Myocyte (in vitro differentiated cells): Measurements from ENCODE around the gene IGSF10. TPM values are rescaled to one million over a fixed set of nuclear protein-coding genes. Genes with fewer than 3 reads are reported as not detected.
A peak's percentile ranks its signal among the peaks of the same experiment; 100 is the strongest.

Source experiments
- DNase-seq: peaks from one replicate; pipeline ENCODE4 v3.0.0-alpha.2; 2012; ENCODE audit warnings: low read depth
- total RNA-seq: library from RNA; depleted of rRNA; stranded (reverse); fragments of >200 nt; gene quantifications from 2 replicates; pipeline ENCODE4 v1.2.3, GENCODE V29; 2014

Gene IGSF10
- total RNA-seq, 1 donor from 2014 or later: 0.13 TPM

DNA sequence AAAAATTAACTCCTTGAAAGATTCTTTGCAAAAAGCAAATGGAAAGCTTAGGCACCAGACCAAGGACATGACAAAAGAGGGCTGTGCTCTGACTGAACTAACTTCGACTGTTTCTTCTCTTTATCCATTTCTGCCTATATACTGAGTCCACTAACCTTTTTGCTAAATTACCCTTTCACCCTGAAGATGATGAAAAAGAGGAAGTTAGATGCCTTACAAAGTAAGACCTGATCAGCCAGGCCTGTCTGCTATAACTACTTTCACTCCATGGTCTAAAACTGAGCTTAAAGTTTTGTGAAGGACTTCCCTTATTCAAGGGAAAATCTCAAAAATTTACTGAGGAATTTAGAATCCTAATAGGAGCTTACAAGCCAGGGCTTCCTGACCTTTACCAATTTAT, 6.2 kb upstream of the IGSF10 start:
- no peak for DNase-seq

DNA sequence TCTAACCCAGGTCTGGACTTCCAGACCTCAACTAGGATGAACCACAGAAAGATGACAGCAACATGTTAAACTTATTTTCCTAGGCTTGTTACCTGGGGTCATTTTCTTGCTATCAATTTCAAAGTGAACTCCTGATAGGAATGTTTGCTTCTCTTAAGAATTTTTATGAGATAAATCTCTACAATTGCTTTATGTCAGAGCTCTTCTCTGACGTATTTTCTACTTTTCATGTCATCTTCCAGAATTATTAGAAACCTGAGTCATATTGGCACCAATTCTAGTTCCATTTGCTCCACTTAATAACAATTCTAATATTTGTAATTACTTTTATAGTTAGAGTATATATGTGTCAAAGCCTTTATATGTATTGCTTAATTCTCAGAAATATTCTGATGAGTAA, 2.1 kb upstream of the IGSF10 start:
- no peak for DNase-seq

DNA sequence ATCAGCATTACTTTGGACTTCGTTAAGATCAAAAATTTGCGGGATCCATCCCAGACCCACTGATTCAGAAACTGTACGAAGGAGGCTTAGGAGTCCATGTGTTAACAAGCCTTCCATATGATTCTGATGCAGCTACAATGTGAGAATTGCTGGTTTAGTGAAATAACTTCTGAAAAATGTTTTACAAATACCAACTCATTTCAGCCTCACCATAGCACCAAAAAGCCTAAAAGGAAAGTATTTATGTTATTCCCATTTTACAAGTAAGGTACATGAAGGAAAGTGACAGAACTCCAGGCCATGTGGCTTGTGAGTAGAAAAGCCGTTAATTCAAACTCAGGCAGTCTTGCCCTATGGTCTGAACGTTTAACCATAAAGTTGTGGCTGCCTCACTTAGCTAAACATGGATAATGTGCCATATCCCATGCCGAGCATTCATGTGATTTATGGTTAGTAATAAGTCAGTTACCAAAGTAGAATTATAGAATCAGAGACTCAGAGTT, 1.5 kb upstream of the IGSF10 start:
- DNase-seq: no peak

DNA sequence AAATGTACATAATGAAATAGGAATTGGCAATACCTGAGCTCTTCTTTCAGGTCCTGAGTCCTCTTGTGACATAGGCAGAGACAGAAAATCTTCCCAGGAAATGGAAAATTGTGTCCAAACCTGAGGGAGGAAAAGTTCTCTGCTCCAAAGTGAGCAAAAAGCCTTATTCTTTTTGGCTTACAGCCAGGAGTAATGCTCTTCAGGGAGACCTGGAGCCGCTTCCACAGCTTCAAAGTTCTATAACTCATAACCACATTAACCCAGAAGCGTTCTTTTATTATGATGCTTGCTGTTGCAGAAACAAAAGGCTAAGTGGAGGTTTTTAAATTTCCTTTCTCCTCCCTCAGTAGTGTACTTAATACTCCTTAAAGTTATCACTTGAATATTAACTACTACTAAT, 633 bp downstream of the IGSF10 start:
- no peak for DNase-seq

DNA sequence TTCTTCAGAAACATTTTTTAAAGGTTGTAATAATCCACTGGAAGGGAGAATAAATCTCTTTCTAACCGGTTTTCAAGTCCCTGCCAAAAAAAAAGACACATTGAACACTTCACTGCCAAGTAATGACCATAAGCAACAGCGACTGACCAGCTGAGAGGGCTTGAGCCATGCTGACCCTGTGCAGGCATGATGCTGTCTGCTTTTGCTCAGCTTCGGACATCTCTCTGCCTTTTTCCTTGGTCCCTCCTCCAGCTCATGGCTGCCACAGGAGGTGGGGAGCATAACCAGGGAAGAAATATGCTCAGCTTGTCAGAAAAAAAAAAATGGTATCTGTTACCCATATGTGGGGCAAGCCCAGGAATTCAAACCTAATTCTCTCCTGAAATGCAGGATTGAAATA, 1.5 kb downstream of the IGSF10 start:
- no peak for DNase-seq

DNA sequence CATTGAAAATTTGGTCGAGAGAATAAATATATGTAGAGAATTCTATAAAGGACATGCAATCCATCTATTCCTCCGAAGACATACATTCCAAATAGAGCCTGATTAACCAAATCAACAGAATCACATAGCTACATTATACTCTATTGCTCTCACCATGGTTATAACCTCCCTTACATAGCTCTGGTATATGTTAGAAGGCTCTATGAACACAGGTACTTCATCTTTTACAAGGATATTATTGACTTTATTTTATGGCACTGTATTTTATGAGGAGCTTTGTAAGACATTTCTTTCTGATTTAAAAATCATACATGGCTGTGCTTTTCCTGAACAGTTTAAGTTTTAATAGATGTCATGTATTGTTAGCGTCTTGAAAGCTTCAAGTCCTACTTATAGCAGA, 4.8 kb downstream of the IGSF10 start:
- DNase-seq: no peak

DNA sequence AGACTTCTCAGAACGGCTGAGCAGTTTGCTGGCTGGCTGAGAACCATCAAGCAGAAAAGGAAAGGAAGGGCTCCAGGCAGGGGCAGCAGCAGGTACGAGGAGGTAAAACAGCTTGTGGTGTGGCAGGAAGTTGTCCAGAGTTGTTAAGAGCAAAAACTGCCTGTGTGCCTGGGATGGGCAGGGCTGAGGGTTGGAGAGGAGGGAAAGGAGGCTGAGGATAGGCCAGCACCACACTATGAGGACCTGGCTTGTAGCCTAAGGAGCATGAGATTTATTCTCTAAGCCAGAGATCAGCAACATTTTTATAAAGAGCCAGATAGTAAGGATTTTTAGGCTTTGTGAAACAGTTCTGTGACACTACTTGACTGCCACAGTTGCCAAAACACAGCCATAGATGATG, 8.0 kb downstream of the IGSF10 start:
- no peak for DNase-seq

DNA sequence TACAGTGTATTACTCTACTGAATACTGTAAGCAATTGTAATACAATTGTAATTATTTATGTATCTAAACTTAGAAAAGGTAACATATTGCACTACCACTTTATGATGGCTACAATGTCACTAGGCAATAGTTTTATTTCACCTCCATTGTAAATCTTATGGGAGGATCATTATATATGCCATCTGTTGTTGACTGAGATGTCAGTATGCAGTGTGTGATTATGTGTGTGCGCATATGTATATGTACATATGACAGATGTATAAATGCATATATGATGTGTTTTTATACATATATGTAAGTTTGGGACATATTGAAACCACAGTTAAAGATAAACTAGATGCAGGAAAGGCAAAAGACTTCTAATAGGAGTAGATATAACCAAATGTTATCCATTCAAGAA, 8.5 kb downstream of the IGSF10 start:
- DNase-seq: no peak

DNA sequence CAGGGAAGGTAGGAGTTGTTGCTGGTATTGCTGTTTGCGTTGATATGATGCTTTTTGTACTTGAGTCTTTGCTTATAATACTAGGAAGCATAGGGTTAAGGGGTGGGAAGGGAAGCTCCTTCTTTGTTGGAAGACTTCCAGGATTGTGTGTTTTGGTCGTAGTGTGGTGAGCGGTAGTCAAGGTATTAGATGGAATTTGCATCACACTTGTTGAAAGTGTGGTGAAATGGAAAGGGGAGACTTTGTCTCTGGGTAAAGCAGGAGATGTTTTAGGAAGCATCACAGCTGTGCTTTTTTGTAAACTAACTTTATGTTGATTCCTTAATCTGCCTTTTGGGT, 14.9 kb downstream of the IGSF10 start:
- no peak for DNase-seq

DNA sequence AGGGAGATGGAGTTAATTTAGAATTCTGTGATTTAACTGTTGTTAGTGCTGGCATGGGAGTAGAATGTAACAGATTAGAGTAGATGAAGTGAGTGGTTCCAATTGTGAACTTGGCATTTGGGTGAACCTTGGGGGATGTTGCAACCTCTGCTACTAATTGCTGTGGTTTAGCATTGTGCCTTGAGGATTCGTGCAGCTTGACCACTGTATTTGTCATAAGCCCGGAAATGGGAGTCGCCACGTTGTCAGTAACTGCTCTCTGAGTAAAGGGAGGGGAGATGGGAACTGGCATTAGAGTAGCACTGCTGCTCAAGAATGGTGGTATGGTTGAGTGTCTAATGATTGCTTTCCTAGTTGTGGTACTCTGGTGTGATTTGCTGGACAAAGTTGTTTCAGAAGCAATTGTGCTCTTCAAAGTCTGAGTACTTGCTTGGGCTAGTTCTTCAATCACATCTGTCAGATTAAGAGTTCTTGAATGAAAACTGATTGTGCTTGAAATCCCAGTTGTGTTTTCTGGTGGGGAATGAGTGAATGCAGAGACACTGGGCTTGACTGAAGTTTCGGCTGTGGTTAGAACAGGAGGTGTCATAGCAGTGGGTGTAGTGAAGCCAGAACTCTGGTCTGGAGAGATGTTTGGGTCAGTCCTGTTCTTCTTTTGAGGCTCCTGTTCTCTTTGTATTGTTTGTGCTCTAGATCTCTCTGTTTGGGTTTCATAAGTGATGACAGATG, 15.4 kb downstream of the IGSF10 start:
- DNase-seq: peak; percentile 64

DNA sequence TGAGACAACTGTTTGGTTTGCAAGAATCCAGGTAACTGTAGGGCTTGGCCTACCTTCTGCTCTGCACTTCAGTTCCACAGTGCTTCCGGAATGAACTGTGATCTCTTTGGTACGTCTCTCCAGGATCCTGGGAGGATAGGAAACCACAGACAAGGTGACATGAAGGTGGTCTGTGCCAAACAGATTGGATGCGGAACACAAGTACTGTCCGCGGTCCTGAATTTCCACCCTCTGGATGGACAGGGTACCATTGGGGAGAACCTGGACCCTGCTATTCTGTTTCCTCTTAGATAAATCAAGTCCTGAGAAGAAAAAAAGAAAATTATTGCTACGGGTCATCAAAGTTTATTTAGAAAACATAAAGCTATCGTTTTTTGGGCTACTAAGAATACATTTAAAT, 17.3 kb downstream of the IGSF10 start:
- peak; percentile 57 for DNase-seq

DNA sequence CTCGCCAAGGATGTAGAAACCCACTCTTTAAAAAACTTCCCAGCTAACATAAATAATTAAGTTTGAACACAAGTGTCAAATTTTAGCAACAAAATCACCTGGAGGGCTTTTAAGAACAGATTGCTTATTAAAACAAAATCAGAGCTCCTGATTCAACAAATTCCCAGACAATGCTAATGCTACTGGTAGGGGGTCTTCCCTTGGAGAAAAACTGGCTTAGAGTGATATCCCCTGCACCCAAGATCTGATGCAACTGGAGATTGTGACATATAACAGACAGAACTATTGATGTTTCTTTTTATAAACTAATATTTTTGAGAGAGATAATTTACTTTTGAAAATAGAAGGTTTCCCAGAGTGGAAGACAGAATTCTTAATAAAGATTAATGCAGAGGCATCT, 19.9 kb downstream of the IGSF10 start:
- DNase-seq: no peak

DNA sequence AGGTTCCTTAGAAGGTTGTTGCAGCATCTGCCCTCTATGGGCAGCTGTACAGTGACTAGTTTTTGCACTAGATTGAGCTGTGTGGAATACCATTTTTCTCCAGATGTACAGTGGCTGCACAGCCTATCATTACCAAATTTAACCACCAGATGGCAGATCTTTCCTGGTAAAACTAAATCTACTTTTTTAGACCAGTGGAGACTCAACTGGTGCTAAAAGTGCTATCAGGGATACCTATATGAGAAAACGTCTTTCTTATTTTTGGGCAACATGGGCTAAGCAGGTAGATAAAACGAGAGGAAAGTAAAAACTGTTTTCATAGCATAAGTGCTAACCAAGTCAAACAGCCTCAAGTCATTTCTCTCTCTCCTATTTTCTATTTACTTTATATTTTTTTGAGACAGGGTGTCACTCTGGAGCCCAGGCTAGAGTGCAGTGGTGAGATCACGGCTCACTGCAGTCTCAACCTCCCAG, 21.2 kb downstream of the IGSF10 start:
- DNase-seq: peak; percentile 69

DNA sequence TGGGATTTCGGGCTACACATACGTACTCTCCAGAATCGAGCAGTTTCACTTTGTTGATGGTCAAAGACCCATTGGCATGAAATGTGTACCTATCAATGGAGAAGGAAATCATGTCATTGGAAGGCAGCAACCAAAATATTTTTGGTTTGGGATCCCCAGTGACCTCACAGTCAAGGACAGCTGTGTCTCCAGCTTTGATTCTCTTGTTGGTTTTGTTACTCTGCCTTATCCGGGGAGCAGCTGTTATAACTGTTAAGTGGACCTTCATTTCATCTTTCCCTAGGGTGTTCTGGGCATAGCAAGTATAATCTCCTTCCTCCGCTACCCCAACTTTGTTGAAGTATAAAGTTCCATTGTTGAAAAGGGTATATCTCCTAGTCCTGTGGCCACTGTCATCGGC, 23.0 kb downstream of the IGSF10 start:
- DNase-seq: peak; percentile 86

DNA sequence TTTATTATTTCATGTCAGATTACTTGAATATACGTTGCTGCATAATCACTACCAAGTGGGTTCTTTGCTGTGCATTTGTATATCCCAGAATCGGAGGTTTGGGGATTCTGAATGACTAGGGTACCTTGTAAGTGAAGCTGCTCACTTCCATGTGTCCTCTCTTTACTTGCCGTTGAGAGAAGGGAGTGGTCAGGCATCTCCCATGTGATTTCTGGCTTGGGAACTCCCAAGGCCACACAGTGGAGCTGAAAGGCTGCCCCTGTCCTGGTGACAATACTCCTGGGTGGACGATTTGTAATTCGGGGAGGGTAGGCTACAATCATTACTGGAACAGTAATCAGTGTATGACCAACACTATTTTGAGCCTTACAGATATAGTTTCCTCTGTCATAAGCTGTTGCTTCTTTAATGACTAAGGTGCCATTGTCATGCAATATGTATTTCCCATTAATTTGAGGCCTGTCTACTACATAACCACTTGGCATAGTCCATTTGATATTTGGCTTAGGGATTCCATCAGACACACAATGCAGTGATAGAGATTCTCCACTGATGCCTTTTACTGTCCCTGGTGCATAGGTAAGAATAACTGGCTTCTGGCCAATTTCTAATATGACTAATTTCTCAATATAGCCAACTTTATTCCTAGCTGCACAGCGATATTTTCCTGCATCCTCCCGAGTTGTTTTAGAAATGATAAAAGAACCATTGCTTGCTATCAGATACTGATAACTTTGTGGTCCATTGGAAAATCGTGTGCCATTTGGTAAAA, 24.0 kb downstream of the IGSF10 start:
- DNase-seq: peak; percentile 19

DNA sequence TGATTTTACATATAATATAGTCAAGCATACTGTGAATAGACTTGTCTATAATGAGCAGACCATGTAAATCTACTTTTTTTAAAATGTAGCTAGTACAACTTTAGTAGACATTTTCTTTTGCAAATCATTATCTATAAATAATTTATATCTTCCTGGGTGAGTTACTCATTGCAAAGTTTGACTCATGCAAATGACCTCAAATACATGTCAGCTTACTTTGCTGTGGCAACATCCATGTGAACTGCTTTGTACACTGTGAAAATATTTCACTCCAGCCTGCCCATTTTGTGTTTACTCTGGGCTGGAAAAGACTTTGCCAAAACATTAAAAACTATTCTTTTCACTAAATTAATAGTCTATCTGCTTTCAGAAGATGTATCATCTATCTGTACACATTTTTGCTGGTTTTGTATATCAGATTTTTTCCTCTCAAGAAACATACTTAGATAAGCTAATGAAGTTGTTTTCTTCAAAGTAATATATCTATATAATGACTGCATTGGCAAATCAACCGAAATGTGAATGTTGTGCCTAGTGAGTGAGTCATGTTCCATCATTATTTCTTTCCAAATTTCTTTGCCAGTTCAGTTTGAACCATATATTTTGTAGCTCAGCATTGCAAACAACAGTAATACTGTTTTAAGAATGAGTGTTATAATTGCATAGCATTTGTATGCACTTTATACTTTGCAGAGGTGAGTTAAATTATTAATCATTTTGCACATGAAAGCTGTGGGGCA, 26.5 kb downstream of the IGSF10 start:
- peak; percentile 63 for DNase-seq

DNA sequence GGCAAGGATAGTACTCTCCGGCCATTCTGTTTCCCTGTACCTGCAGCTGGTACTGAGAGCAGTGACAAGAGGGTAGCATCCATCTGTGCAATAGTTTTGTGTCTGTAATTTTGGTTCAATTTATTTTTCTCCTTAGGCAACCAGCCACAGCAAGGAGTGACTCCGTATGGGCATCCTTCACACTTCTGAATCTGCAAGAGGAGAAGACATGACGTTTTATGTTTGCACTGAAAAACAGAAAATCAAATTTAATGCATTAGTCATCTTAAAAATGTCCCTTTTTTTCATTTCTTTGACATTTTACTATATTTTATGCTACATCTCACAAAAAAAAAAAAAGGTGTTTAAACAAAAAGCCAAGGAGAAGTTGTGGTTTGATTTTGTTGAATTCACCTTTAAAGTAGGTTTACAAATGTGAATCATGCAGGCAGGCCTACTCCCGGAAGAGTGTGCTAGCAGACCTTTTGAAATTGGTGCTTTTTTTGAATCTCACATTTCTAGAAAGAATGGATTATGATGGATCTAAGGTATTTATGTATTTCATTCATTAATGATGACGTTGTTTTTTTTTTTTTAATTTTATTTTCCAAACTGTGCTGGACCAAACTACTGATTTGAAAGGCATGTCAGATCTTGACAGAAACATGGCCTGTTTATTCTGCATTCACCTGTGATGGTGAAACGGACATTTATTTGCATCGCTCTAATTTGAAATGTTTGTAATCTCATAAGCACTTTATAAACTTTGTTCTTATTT, 28.1 kb downstream of the IGSF10 start:
- no peak for DNase-seq

DNA sequence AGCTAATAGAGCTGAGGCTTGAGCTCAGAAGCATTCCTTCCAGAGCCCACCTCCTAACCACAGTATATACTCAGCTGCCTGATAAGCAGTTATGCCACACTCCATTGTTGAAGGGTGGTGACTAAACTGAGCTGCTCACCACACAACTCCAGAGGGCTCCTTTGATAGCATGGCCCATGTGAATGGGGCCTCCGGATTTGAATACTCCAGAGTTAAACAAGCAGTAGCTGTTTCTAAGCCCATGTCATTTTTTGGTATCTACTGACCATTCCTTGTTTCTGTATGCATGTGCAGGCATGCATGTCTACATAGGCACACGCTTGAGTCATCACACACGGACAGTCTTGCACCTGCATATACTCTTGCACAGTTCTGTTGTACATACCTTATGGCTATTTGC, 28.9 kb downstream of the IGSF10 start:
- peak; percentile 66 for DNase-seq

DNA sequence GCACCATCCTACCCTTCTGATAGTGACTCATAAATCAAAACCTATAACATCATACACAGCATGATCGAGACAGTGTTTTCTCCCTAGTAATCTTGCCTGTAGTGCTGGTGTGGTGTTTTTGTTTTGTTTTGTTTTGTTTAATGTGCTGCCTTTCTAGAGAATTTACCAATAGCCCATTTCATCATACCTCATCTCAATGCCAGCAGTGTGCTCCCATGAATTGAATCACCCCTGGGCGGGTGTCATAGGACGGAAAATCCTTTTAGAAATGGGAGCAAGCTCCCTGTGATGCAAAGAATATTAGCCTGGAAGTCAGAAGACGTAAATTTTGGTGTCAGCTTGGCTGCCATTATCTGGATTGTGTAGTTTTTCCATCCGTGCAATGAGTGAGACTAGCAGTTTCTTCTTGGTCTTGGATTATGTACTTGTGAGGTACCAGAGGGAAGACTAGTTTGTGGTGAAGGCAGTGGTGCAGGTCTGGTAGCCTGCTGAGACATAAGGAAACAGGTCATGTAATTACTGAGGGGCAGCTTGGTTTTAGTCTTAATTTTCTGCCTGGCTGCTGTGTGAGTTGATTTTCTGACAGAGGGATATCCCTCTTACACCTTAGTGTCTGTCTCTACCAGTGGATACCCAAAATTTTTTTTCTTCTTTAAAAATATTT, 29.9 kb downstream of the IGSF10 start:
- no peak for DNase-seq

DNA sequence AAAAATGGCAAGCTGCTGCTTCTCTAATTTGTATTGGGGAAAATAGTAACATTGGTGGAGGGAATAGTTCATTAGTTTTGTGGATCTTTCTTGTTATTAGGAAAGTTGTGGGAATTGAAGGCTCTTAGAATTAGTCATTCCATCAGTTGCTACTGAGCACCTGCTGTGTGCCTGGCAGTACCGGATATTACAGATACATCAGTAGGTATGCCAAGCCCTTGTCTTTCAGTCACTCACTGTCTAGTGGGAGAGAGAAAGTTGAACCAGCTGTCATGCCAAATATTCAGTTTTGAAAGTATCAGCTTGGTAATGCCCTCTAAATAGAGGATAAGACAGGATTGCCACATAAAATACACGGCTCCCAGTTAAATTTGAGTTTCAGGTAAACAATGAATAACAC, 32.5 kb downstream of the IGSF10 start:
- peak; percentile 28 for DNase-seq

DNA sequence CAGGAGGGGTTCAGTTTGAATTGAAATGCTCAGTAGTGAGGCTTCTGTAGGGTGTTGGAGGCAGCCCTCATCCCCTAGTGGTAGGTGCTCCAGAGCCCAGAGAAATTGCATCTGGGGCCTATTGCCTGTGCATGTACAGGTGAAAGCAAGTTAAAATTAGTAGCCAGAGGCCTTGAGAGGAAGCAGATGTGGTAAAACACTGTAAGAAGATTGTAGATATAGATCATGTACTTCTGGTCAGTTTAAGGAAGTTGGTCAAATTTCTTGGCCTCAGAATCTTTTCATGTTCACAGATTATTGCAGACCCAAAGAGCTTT, 34.6 kb downstream of the IGSF10 start:
- no peak for DNase-seq
